Activated CD4-positive, CD25-positive, alpha-beta regulatory T cell (primary cell): ENCODE data around the gene PDAP1.
"Not testable (repeated sequence)": the region's sequence is repeated elsewhere in the genome, so short reads cannot be mapped to it uniquely, and the experiment has no call there.

ENCODE experiments used
- DNase-seq, 4 experiments: peaks; one replicate each; lab custom pipeline; 2025; lab: John Stamatoyannopoulos, UW

Gene PDAP1

DNA sequence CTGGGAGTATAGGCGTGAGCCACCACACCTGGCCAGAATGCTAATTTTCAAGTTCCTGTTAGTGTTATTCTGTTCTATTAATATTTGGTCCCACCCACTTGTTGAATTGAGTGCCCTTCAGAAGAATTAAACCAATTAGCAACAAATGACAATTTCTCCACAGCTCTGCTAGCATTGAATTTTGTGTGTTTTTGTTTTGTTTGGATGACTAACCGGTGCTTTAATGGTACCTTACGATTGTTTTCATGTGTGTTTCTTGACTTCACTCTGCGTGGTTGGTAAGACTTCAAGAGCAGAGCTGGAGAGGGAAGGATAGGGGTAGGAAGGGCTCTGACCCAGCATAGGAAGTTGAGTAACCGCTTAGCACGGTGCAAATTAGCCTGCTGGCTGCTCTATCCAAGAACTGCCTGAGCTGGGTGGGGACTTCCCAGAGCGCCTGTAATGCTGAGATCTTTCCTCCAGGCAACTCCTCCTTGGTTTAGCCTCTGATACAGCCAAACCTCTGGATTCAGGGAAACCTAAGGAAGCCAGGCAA is 29.3 kb downstream of the PDAP1 start:
- DNase-seq = no peak

DNA sequence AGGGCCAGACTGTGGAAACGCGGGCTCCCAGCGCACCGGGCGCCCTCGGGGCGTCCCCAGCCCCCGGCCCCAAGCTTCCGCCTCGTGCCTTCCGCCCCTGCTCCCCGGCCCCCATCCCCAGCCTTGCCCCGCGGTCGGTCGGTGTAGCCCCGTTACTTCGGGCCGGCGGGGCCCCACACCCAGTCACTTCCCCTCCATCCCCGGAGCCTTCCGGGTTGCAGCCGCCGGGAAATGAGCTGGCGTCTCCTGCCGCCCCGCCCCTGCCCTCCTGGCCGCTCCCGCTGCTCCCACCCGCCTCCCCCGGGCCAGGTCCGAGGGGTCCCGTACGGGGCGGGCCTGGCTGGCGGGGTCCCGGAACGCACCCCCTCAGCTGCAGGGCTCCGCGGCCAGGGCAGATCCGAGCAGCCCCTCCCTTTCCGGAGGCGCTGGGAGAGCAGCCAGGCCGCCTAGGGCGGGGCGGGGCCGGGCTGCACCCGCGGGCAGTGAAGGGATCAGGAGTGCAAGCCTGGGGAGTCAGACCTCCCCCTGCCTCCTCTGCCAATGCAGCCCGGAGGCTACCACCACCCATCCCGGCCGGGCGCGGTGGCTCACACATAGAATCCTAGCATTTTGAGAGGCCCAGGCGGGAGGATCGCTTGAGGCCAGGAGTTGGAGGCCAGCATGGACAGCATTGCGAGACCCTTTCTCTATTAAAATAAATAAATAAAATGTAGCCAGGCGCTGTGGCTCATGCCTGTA is 33.2 kb downstream of the PDAP1 start:
- DNase-seq = peak in 3 of 4 experiments; percentile 29 to 47 (median 34)

DNA sequence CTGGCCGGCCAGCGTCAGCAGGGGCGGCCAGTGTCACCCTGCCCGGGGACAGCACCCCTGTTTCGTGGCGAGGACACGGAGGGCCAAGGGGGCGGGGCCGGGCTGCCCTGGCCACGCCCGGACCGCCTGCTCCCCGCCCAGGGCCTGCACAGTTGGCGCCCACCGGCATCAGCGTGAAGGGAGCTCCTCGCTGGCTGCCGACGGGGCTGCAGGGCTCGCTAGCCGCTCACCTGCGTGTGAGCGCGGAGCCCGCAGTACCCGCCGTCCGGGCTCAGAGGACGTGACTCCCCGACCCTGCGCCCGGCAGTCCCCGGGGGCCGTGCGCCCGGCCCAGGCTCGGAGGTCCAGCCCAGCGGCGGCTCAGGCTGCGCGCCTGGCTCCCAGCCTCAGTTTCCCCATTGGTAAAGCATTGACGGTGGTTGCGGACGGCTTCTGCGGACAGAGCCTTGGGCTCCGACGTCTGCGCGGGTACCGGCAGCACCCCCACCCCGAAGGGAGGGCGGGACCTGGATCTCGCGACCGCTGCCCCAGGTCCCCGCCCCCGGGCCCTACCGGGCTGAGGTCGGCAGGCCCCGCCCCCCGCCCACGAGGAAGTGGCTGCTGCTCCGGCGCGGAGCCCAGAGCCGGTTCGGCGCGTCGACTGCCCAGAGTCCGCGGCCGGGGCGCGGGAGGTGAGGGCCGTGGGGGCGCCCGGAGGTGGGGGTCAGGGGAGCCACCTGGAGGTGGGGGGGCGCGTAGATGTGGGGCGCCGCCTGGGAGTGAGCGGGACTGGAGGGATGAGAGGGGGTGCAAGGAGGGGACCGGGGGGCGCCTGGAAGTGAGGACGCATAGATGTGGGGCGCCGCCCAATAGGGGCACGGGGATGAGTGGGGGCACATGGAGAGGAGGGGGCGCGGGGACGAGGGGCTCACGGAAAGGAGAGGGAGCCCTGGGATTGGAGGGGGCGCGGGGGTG is 34.0 kb downstream of the PDAP1 start, which contains the start of gene ARPC1B:
Gene ARPC1B (plus strand): TSS at position 620 of the 954 bp plus-strand sequence. CDS start 10,985 bp downstream, outside the sequence.
- peak; percentile 75 to 80 (median 78) for DNase-seq

DNA sequence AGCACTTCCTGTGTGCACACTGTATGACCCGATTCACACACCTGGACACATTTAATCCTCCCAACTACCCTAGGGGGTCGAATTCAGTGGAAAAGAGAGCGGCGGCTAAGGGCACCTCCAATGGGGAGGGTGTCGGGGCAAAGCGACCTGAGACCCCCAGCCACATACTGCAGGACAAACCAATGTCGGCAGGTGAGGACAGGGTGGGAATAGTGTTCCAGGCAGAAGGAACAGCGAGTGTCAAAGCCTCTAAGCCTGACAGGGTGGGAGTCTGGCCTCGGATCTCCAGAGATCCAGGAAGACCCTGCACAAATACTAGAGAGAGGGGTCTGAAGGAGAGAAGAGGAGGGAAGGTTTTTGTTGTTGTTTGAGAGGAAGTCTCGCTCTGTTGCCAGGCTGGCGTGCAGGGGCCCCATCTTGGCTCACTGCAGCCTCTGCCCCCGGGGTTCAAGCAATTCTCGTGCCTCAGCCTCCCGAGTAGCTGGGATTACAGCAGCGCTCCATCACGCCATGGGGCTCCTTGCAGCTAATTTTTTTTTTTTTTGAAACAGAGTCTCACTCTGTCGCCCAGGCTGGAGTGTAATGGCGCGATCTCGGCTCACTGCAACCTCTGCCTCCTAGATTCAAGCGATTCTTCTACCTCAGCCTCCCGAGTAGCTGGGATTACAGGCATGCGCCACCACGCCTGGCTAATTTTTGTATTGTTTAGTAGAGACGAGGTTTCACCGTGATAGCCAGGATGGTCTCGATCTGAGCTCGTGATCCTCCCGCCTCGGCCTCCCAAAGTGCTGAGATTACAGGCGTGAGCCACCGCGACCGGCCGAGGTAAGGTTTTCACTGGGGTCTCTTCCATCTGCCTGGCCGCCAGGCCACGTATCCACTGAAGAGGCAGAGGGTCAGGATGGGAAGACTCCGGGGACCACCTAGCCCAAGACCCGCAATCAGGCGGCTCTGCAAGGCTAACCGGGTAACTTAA is 35.0 kb downstream of the PDAP1 start:
- DNase-seq = no peak

DNA sequence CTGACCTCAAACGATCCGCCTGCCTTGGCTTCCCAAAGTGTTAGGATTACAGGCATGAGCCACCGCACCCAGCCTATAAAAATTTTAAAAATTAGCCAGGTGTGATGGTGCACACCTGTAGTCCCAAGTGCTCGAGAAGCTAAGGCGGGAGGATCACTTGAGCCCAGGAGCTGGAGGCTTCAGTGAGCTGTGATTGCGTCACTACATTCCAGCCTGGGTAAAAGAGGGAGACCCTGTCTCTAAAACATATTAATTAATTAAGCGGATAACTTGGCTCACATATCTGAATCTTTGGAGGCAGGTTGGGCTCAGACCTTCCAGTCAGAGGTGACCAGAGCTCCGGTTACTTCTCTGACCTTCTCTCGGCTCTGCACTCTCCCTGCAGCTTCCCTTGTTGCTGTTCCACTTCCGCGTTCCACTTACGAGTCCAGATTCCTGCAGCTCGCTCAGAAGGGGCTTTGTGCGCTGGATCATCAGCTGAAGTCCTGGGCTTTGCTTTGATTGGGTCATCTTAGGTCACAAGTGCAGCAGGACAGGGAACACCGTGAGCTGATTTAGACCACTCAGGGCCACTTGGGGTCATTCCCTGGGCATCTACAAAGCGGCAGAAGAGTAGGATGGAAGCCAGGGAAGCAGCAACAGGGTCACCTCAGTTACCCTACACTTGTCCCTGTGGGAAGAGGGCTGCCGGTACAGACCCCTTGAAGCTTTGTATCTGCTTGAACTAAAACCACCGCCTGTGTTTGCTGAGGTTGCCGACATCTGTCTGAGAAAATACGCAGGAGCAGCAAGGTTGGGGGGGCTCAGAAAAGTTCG is 35.9 kb downstream of the PDAP1 start:
- no peak for DNase-seq

DNA sequence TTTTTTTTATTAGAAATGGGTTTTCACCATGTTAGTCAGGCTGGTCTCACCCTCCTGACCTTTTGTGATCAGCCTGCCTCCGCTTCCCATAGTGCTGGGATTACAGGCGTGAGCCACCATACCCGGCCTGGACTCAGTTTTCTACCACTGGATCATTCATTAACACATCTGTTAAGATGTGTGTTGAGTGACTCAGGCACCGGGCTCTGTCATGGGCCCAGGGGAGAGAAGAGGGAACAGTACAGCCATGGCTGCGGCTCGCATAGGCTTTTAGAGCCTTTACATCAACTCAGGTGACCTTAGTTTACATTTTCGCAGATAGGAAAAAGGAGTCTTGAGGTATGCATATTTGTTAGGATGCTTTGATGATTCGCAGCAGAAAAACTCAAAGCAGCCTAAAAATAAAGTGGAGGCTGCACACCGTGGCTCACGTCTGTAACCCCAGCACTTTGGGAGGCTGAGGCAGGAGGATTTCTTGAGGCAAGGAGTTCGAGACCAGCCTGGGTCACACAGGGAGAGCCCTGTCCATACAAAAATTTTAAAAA is 36.9 kb downstream of the PDAP1 start:
- no peak for DNase-seq

DNA sequence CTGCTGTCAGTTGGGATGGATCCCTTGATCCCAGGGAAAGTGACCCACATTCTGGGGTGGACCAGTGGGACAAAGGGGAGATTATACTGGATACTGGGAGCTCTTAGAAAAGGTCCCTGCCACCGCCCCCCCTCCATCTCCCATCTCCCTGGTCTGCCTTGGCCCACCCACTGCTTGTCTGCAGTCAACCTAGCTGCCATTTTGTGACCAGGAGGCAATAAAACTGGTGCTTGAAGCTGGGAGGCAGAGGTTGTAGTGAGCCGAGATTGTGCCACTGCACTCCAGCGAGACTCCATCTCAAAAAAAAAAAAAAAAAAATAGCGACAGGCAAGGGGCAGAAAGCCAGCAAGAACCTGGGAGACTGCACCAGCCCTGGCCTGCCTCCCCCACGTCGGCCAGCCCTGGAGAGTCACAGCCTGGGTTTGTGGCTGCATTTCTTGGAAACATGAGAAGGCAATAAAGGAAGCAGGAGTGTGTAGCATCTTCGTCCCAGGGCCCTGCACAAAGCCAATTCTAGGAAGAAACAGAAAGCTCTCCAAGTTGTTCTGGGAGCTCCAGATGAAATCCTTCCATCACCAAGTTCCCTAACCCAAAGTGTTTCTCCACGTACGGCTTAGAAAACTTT is 38.5 kb downstream of the PDAP1 start:
- DNase-seq = no peak

DNA sequence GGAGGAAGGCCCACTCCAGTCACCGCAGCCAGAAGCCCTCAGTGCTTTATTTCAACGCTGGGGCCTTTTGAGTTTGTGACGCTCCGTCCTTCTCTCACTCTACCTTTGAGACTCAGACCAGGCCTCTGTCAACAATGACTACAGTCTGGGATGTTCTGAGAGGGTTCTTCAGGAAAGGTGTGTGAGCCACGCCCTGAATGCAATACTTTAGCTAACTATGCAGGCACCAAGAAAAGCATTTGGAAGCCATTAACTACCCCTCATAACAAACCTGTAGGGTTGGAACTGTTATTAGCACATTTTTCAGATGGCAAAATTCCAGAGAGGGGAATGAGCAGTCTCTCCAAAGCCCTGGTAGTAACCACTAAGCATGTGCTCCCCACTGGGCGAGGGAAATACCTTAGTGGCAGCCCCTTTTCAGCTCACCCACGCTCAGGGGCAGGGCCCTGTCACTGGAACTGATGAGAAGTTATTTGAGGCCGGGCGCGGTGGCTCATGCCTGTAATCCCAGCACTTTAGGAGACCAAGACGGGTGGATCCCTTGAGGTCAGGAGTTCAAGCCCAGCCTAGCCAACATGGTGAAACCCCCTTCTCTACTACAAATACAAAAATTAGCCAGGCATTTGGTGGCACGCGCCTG is 39.5 kb downstream of the PDAP1 start:
- no peak for DNase-seq

DNA sequence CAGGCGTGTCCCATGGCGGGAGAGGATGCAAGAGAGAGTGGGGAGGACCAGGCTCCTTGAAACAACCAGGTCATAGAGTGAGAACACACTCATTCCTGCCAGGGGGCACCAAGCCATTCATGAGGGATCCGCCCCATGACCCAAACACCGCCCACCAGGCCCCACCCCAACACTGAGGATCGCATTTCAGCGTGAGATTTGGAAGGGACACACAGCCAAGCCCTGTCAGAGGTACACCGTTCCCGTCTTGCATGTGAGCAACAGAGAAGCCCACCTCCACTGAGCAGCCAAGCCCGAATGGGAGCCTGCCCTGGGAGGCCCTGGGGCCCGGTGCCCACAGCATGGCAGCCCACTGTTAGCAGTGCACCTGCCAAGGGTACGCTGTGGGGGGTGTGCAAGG is 41.8 kb downstream of the PDAP1 start:
- DNase-seq = no peak

DNA sequence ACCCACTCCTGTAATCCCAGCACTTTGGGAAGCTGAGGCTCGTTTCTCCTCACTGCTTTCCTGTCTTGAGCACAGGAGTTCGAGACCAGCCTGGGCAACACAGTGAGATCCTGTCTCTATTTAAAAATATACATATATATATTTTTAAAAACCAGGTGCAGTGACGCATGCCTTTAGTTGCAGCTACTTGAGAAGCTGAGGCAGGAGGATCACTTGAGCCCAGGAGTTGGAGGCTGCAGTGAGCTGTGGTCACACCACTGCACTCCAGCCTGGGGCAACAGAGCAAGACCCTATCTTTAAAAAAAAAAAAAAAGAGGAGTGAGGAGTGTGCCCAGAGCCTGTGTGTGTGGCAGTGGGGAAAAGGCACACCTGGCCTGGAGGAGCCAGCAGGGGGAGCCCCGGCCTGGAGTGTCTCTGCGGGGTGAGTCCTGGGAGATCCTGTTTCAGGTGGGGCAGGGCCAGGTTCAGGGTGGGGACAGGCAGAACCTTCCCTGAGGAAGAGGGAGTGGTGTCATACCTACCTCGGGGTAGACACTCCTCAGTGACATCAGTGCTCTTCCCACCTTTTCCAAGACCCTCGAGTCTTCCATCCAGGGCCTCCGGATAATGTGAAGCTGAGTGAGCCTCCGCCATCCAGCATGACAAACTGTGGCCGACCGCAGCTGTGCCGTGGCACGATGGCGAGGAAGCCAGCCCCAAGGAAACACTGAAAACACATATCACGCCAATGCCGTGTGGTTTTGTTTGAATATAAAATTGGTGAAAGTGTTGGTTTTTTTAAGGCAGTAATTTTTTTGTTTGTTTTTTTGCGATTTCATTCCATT is 42.9 kb downstream of the PDAP1 start:
- DNase-seq = peak; percentile 21 to 52 (median 33)

DNA sequence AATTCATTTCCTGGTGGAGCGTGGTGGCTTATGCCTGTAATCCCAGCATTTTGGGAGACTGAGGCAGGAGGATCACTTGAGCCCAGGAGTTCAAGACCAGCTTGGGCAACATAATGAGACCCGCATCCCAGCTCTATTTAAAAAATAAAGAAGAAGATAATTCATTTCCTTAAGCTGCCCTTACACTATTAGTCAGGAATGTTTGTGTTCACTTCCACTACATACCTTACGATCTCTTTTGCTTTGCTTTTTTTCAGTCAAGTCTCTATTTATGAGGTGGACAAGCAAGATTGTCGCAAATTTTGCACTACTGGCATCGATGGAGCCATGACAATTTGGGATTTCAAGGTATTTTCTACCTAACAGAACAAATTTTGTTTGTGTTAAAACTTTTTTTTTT is 45.1 kb downstream of the PDAP1 start:
- no peak for DNase-seq

DNA sequence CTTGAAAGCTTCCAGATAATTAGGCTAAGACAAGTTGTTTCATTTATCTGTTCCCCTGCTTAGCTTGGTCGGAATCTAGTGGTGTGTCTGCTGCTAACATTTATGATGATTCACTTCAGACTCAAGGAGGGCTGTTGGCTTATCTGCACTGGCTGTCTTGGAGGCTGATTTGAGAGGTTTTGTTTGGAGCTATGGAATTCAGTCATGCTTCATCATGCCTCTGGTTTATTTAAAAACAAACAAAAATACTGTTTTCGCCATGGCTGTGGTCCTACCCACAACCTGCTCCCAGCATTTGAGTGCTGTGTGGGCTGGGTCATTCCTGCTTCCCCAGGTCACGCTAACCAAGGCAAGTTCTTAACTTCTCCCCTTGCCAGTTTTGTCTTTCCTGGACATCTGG is 45.6 kb downstream of the PDAP1 start:
- DNase-seq = no peak

DNA sequence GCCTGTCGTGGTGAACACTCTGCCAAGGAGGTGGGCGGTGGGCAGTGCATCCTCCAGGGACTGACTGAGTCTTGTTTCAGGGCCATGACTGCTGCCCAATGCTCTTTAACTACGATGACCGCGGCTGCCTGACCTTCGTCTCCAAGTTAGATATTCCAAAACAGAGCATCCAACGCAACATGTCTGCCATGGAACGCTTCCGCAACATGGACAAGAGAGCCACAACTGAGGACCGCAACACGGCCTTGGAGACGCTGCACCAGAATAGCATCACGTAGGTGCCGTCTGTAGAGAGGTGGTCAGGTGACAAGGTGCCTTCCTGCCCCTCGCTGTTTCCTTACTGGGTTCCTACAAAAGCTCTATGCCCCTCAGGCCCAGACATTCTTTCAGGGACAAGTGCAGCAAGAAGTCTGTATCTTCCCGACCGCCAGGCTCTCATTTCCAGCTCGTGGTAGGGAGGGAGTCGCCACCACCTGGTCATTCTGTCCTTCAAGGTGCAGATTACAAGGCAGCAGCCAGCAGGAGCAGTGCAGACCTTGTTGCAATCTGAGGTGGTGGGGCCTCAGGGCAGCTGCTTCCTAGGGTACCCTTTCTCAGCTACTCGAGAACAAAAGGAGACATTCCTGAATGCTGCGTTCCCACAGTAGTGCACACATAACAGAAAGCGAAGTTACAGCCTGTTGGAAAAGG is 48.8 kb downstream of the PDAP1 start:
- DNase-seq = no peak

DNA sequence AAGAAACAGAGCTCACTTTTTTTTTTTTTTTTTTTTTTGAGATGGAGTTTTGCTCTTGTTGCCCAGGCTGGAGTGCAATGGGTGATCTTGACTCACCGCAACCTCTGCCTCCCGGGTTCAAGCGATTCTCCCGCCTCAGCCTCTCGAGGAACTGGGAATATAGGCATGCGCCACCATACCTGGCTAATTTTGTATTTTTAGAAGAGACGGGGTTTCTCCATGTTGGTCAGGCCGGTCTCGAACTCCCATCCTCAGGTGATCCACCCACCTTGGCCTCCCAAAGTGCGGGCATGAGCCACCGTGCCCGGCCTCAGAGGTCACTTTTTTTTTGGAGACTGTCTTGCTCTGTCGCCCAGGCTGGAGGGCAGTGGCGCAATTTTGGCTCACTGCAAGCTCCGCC is 49.9 kb downstream of the PDAP1 start:
- DNase-seq = not testable (repeated sequence)

DNA sequence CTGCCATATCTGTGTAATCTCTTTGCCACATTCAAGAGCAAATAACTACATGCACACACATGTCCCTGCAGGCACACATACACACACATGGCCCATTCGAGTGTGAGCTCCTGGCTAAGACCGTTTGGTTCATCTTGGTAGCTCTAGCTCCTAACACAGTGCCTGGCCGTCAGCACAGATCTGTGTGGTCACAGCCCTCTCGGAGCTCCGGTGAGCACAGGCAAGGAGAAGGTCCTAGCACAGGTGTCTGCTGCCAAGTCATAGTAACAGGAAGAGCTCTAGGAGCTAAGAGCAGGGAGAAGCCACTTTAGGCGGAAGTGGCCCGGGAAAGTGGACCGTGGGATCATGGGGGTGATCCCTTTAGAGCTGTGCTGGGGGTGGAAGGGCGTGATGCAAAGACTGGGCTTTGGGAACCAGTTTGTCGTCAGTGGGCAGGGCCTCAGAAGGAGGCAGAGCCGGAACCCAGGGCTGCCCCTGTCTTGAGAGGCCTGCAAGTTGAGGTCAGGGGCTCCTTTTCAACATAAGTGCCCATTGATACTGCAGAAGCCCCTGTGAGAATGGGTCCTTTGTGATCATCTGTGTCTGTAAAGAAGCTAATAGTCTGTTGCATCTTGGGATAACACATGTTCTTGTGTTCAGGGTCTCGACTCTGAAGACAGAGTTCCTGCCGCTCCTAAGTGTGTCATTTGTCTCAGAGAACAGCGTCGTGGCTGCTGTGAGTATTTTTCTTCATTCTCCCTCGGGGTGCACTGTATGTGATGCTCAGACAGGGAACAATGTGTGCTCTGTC is 50.5 kb downstream of the PDAP1 start:
- DNase-seq = no peak

DNA sequence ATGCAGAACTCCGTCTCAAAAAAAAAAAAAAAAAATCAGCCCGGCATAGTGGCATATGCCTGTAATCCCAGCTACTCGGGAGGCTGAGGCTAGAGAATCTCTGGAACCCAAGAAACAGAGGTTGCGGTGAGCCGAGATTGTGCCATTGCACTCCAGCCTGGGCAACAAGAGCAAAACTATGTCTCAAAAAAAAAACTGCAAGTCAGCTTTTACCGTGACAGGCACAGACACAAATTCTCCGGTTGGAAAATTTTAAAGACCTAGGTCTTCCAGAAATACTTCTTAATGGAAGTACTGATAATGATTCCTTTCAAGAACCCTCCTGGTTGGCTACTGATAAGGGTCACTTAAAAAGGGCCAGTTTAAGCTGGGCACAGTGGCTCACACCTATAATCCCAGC is 53.3 kb downstream of the PDAP1 start:
- DNase-seq = no peak

DNA sequence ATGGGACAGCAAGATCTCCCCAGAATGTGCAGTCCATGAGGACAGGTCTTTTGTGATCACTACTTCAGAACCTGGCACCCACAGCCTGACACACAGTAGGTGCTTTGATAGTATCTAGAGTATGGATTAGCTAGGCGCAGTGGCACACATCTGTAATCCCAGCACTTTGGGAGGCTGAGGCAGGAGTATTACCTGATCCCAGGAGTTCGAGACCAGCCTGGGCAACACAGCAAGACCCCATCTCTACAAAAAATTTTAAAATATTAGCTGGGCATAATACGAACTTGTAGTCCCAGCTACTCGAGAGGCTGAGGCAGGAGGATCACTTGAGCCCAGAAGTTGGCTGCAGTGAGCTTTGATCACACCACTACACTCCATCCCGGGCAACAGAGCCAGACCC is 56.1 kb downstream of the PDAP1 start:
- no peak for DNase-seq
